Measurements from ENCODE around the gene UBXN1. TPM values are rescaled to one million over a fixed set of nuclear protein-coding genes. Genes with fewer than 3 reads are reported as not detected.

Gene UBXN1
- total and polyA plus RNA-seq, 2 donors, result 142 to 191 TPM

- Histone ChIP-seq H3K9me3 (ENCODE audit: control insufficient read depth in 2 of 2, insufficient read depth in 1 of 2, low read length in 1 of 2) (no peaks in the 10 kb centered on the region), H3K27me3 (ENCODE audit: control insufficient read depth in 2 of 2, insufficient read depth in 1 of 2, low read length in 1 of 2) (no peaks in the 10 kb centered on the region), H3K4me3 (ENCODE audit: low read length in 2 of 2) (peak overlapping the region; percentile 65 to 78), H3K36me3 (ENCODE audit: control insufficient read depth in 2 of 2, insufficient read depth in 2 of 2, low read length in 1 of 2) (peaks cover 34 to 58% of the 10 kb centered on the region in 2 donors), H3K27ac (ENCODE audit: low read depth in 1 of 2, low read length in 1 of 2) (peak overlapping the region in 1 of 2 donors; percentile 100), H3K4me1 (ENCODE audit: control insufficient read depth in 2 of 2, insufficient read depth in 2 of 2, low read length in 2 of 2) (peaks cover 13 to 27% of the 10 kb centered on the region in 2 donors)
- peak in 1 of 9 donors; percentile 18 for DNase-seq (ENCODE audit: low read depth in 6 of 9, low spot score in 9 of 9)
- WGBS, result 3% methylated on average over 7 of the region's 7 CpGs
These were observed 46.8 kb upstream of the UBXN1 start for GRCh38 chr11:62725646-62726045.

- peak overlapping the region in 1 of 2 donors; percentile 78 for H3K4me3 ChIP-seq (ENCODE audit: low read length in 2 of 2)
- DNase-seq (ENCODE audit: low read depth in 6 of 9, low spot score in 9 of 9), result no peak
- peaks cover 48 to 67% of the 10 kb centered on the region in 2 donors for H3K36me3 ChIP-seq (ENCODE audit: control insufficient read depth in 2 of 2, insufficient read depth in 2 of 2, low read length in 1 of 2)
- H3K27ac ChIP-seq (ENCODE audit: low read depth in 1 of 2, low read length in 1 of 2), result no peak overlapping the region
- no peaks in the 10 kb centered on the region for H3K9me3 ChIP-seq (ENCODE audit: control insufficient read depth in 2 of 2, insufficient read depth in 1 of 2, low read length in 1 of 2)
- 90% methylated on average over 8 of the region's 8 CpGs for WGBS
- peaks cover 6 to 13% of the 10 kb centered on the region in 2 donors for H3K4me1 ChIP-seq (ENCODE audit: control insufficient read depth in 2 of 2, insufficient read depth in 2 of 2, low read length in 2 of 2)
- H3K27me3 ChIP-seq (ENCODE audit: control insufficient read depth in 2 of 2, insufficient read depth in 1 of 2, low read length in 1 of 2), result no peaks in the 10 kb centered on the region
These were observed 45.3 kb upstream of the UBXN1 start for GRCh38 chr11:62724171-62724570.

GRCh38 chr11:62721994-62722393 is 43.1 kb upstream of the UBXN1 start:
- Histone ChIP-seq H3K27ac (ENCODE audit: low read depth in 1 of 2, low read length in 1 of 2) (no peak overlapping the region), H3K4me3 (ENCODE audit: low read length in 2 of 2) (no peak overlapping the region), H3K9me3 (ENCODE audit: control insufficient read depth in 2 of 2, insufficient read depth in 1 of 2, low read length in 1 of 2) (no peaks in the 10 kb centered on the region), H3K36me3 (ENCODE audit: control insufficient read depth in 2 of 2, insufficient read depth in 2 of 2, low read length in 1 of 2) (peaks cover 62 to 88% of the 10 kb centered on the region in 2 donors), H3K27me3 (ENCODE audit: control insufficient read depth in 2 of 2, insufficient read depth in 1 of 2, low read length in 1 of 2) (no peaks in the 10 kb centered on the region), H3K4me1 (ENCODE audit: control insufficient read depth in 2 of 2, insufficient read depth in 2 of 2, low read length in 2 of 2) (peaks cover 6 to 11% of the 10 kb centered on the region in 2 donors)
- no peak for DNase-seq (ENCODE audit: low read depth in 6 of 9, low spot score in 9 of 9)
- WGBS, result 94% methylated on average over 7 of the region's 7 CpGs

GRCh38 chr11:62719302-62719978 is 40.6 kb upstream of the UBXN1 start:
- Histone ChIP-seq H3K4me3 (ENCODE audit: low read length in 2 of 2) (no peak overlapping the region), H3K4me1 (ENCODE audit: control insufficient read depth in 2 of 2, insufficient read depth in 2 of 2, low read length in 2 of 2) (peaks cover 0 to 4% of the 10 kb centered on the region in 2 donors), H3K36me3 (ENCODE audit: control insufficient read depth in 2 of 2, insufficient read depth in 2 of 2, low read length in 1 of 2) (peaks cover 81 to 99% of the 10 kb centered on the region in 2 donors), H3K9me3 (ENCODE audit: control insufficient read depth in 2 of 2, insufficient read depth in 1 of 2, low read length in 1 of 2) (peaks cover 0 to 3% of the 10 kb centered on the region in 2 donors), H3K27me3 (ENCODE audit: control insufficient read depth in 2 of 2, insufficient read depth in 1 of 2, low read length in 1 of 2) (no peaks in the 10 kb centered on the region), H3K27ac (ENCODE audit: low read depth in 1 of 2, low read length in 1 of 2) (no peak overlapping the region)
- no peak for DNase-seq (ENCODE audit: low read depth in 6 of 9, low spot score in 9 of 9)
- 94% methylated on average over 2 of the region's 2 CpGs for WGBS

- WGBS, result 97% methylated on average over 11 of the region's 11 CpGs
- Histone ChIP-seq H3K27me3 (ENCODE audit: control insufficient read depth in 2 of 2, insufficient read depth in 1 of 2, low read length in 1 of 2) (no peaks in the 10 kb centered on the region), H3K9me3 (ENCODE audit: control insufficient read depth in 2 of 2, insufficient read depth in 1 of 2, low read length in 1 of 2) (peaks cover 0 to 3% of the 10 kb centered on the region in 2 donors), H3K4me3 (ENCODE audit: low read length in 2 of 2) (no peak overlapping the region), H3K27ac (ENCODE audit: low read depth in 1 of 2, low read length in 1 of 2) (no peak overlapping the region), H3K4me1 (ENCODE audit: control insufficient read depth in 2 of 2, insufficient read depth in 2 of 2, low read length in 2 of 2) (no peaks in the 10 kb centered on the region), H3K36me3 (ENCODE audit: control insufficient read depth in 2 of 2, insufficient read depth in 2 of 2, low read length in 1 of 2) (peaks cover 79 to 98% of the 10 kb centered on the region in 2 donors)
- no peak for DNase-seq (ENCODE audit: low read depth in 6 of 9, low spot score in 9 of 9)
These were observed 37.9 kb upstream of the UBXN1 start for GRCh38 chr11:62716816-62717215.

GRCh38 chr11:62716206-62716605 is 37.3 kb upstream of the UBXN1 start:
- H3K36me3 ChIP-seq (ENCODE audit: control insufficient read depth in 2 of 2, insufficient read depth in 2 of 2, low read length in 1 of 2), result peaks cover 76 to 98% of the 10 kb centered on the region in 2 donors
- H3K27me3 ChIP-seq (ENCODE audit: control insufficient read depth in 2 of 2, insufficient read depth in 1 of 2, low read length in 1 of 2), result no peaks in the 10 kb centered on the region
- WGBS, result 97% methylated on average over 5 of the region's 5 CpGs
- no peak for DNase-seq (ENCODE audit: low read depth in 6 of 9, low spot score in 9 of 9)
- no peak overlapping the region for H3K4me3 ChIP-seq (ENCODE audit: low read length in 2 of 2)
- no peak overlapping the region for H3K27ac ChIP-seq (ENCODE audit: low read depth in 1 of 2, low read length in 1 of 2)
- peaks cover 0 to 3% of the 10 kb centered on the region in 2 donors for H3K9me3 ChIP-seq (ENCODE audit: control insufficient read depth in 2 of 2, insufficient read depth in 1 of 2, low read length in 1 of 2)
- H3K4me1 ChIP-seq (ENCODE audit: control insufficient read depth in 2 of 2, insufficient read depth in 2 of 2, low read length in 2 of 2), result no peaks in the 10 kb centered on the region

- Histone ChIP-seq H3K4me3 (ENCODE audit: low read length in 2 of 2) (no peak overlapping the region), H3K4me1 (ENCODE audit: control insufficient read depth in 2 of 2, insufficient read depth in 2 of 2, low read length in 2 of 2) (peaks cover 0 to under 1% of the 10 kb centered on the region in 2 donors), H3K36me3 (ENCODE audit: control insufficient read depth in 2 of 2, insufficient read depth in 2 of 2, low read length in 1 of 2) (peaks cover 72 to 97% of the 10 kb centered on the region in 2 donors), H3K27me3 (ENCODE audit: control insufficient read depth in 2 of 2, insufficient read depth in 1 of 2, low read length in 1 of 2) (no peaks in the 10 kb centered on the region), H3K27ac (ENCODE audit: low read depth in 1 of 2, low read length in 1 of 2) (no peak overlapping the region), H3K9me3 (ENCODE audit: control insufficient read depth in 2 of 2, insufficient read depth in 1 of 2, low read length in 1 of 2) (peaks cover 0 to 3% of the 10 kb centered on the region in 2 donors)
- no peak for DNase-seq (ENCODE audit: low read depth in 6 of 9, low spot score in 9 of 9)
- 98% methylated on average over 24 of the region's 24 CpGs for WGBS
These were observed 36.6 kb upstream of the UBXN1 start for GRCh38 chr11:62715150-62716130.

- peaks cover 0 to 3% of the 10 kb centered on the region in 2 donors for H3K9me3 ChIP-seq (ENCODE audit: control insufficient read depth in 2 of 2, insufficient read depth in 1 of 2, low read length in 1 of 2)
- peaks cover 9 to 18% of the 10 kb centered on the region in 2 donors for H3K4me1 ChIP-seq (ENCODE audit: control insufficient read depth in 2 of 2, insufficient read depth in 2 of 2, low read length in 2 of 2)
- H3K27me3 ChIP-seq (ENCODE audit: control insufficient read depth in 2 of 2, insufficient read depth in 1 of 2, low read length in 1 of 2), result no peaks in the 10 kb centered on the region
- no peak overlapping the region for H3K27ac ChIP-seq (ENCODE audit: low read depth in 1 of 2, low read length in 1 of 2)
- no peak for DNase-seq (ENCODE audit: low read depth in 6 of 9, low spot score in 9 of 9)
- peaks cover 56 to 81% of the 10 kb centered on the region in 2 donors for H3K36me3 ChIP-seq (ENCODE audit: control insufficient read depth in 2 of 2, insufficient read depth in 2 of 2, low read length in 1 of 2)
- 96% methylated on average over 2 of the region's 2 CpGs for WGBS
- H3K4me3 ChIP-seq (ENCODE audit: low read length in 2 of 2), result no peak overlapping the region
These were observed 34.5 kb upstream of the UBXN1 start for GRCh38 chr11:62713343-62713742.

GRCh38 chr11:62712861-62713260 is 34.0 kb upstream of the UBXN1 start:
- 95% methylated on average over 3 of the region's 3 CpGs for WGBS
- peaks cover 54 to 77% of the 10 kb centered on the region in 2 donors for H3K36me3 ChIP-seq (ENCODE audit: control insufficient read depth in 2 of 2, insufficient read depth in 2 of 2, low read length in 1 of 2)
- peak overlapping the region in 1 of 2 donors; percentile 9 for H3K27ac ChIP-seq (ENCODE audit: low read depth in 1 of 2, low read length in 1 of 2)
- no peak for DNase-seq (ENCODE audit: low read depth in 6 of 9, low spot score in 9 of 9)
- H3K4me1 ChIP-seq (ENCODE audit: control insufficient read depth in 2 of 2, insufficient read depth in 2 of 2, low read length in 2 of 2), result peaks cover 14 to 23% of the 10 kb centered on the region in 2 donors
- peaks cover 0 to 3% of the 10 kb centered on the region in 2 donors for H3K9me3 ChIP-seq (ENCODE audit: control insufficient read depth in 2 of 2, insufficient read depth in 1 of 2, low read length in 1 of 2)
- no peak overlapping the region for H3K4me3 ChIP-seq (ENCODE audit: low read length in 2 of 2)
- H3K27me3 ChIP-seq (ENCODE audit: control insufficient read depth in 2 of 2, insufficient read depth in 1 of 2, low read length in 1 of 2), result no peaks in the 10 kb centered on the region

Data from thymus (tissue), 11 donors.